Progenitor cell of endocrine pancreas (in vitro differentiated cells): Measurements from ENCODE around the gene HOXB1. TPM values are rescaled to one million over a fixed set of nuclear protein-coding genes. Genes with fewer than 3 reads are reported as not detected.

Experiments
- DNase-seq: peaks from one replicate; pipeline ENCODE4 v3.0.0; 2021; ENCODE audit warnings: low spot score; ENCODE audit not compliant: unreplicated experiment
- H3K27ac Mint-ChIP-seq: 2 replicates; pipeline ENCODE4 v1.8.0; 2021; ENCODE audit warnings: mild to moderate bottlenecking, moderate library complexity, mixed read lengths
- H3K27me3 Mint-ChIP-seq: 2 replicates; pipeline ENCODE4 v1.8.0; 2021; ENCODE audit warnings: mixed read lengths
- H3K36me3 Mint-ChIP-seq: 2 replicates; pipeline ENCODE4 v1.8.0; 2022; ENCODE audit warnings: mixed read lengths; ENCODE audit not compliant: insufficient read depth
- H3K4me1 Mint-ChIP-seq: 2 replicates; pipeline ENCODE4 v1.8.0; 2021; ENCODE audit warnings: low read depth, mixed read lengths
- H3K4me3 Mint-ChIP-seq: 2 replicates; pipeline ENCODE4 v1.8.0; 2021; ENCODE audit warnings: low read depth, mild to moderate bottlenecking, moderate library complexity, mixed read lengths
- H3K9me3 Mint-ChIP-seq: 2 replicates; pipeline ENCODE4 v1.8.0; 2021; ENCODE audit warnings: low read depth, mixed read lengths
- total RNA-seq: library from RNA; stranded (reverse); gene quantifications from 2 replicates; pipeline ENCODE4 v1.2.1, GENCODE V29; 2021
- TF ChIP-seq, protein P1 (sequence below): fragments of 200-600 bp; sonication (generic); IDR thresholded peaks from one replicate; pipeline ENCODE4 v1.5.0; 2021; ENCODE audit warnings: antibody characterized with exemption, mild to moderate bottlenecking; ENCODE audit not compliant: unreplicated experiment

HOXB1 gene
- total RNA-seq, 1 donor from 2014 or later = 0.96 TPM

DNA sequence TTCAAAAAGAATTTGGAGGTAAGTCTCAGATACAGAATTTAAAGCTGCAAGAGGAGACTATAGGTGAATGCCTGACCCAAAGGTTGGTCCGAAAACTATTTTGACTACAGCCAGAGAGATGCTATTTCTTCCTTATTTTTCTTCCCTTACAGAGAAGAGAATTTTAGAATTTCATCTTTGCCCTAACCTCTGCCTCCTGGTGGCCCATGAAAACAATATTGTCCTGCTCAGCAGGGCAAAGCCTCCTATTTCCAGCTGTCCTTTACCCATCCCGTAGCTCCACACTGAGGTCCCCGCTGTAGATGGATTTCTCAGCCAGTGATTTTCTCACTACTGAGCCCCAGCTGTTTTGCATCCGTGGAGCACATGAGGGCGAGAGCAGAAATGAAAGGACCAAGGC, 24.6 kb downstream of the HOXB1 start:
- Mint-ChIP-seq H3K36me3 (no peaks in the 10 kb centered on the region), H3K27me3 (peaks cover 57% of the 10 kb centered on the region), H3K27ac (no peak overlapping the region), H3K9me3 (no peaks in the 10 kb centered on the region), H3K4me3 (no peak overlapping the region), H3K4me1 (peaks cover 4% of the 10 kb centered on the region)
- no peak for DNase-seq
- TF ChIP-seq, protein P1, sequence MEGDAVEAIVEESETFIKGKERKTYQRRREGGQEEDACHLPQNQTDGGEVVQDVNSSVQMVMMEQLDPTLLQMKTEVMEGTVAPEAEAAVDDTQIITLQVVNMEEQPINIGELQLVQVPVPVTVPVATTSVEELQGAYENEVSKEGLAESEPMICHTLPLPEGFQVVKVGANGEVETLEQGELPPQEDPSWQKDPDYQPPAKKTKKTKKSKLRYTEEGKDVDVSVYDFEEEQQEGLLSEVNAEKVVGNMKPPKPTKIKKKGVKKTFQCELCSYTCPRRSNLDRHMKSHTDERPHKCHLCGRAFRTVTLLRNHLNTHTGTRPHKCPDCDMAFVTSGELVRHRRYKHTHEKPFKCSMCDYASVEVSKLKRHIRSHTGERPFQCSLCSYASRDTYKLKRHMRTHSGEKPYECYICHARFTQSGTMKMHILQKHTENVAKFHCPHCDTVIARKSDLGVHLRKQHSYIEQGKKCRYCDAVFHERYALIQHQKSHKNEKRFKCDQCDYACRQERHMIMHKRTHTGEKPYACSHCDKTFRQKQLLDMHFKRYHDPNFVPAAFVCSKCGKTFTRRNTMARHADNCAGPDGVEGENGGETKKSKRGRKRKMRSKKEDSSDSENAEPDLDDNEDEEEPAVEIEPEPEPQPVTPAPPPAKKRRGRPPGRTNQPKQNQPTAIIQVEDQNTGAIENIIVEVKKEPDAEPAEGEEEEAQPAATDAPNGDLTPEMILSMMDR = no peak

DNA sequence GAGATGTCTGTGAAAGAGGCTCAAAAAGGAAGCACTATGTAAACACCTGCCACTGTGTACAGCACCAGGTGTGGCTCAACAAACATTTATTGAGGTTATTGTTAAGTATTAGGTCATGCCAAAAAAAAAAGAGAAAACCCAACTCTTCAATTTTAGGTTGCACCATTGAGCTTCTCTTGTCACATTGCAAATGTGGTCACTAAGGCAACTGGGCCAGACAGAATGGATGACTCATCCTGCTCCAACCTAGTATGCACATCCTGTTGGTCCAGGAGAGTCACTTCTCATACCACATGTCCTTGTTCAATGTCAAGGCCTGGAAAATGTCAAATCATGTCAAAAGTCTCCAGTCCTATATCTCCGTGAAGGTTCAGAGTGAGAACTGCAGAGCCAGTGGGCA, 25.0 kb downstream of the HOXB1 start:
- H3K27me3 Mint-ChIP-seq = peaks cover 59% of the 10 kb centered on the region
- H3K36me3 Mint-ChIP-seq = no peaks in the 10 kb centered on the region
- no peaks in the 10 kb centered on the region for H3K9me3 Mint-ChIP-seq
- no peak overlapping the region for H3K27ac Mint-ChIP-seq
- no peak overlapping the region for H3K4me3 Mint-ChIP-seq
- H3K4me1 Mint-ChIP-seq = peaks cover 4% of the 10 kb centered on the region
- TF ChIP-seq, protein P1 = no peak
- DNase-seq = no peak

DNA sequence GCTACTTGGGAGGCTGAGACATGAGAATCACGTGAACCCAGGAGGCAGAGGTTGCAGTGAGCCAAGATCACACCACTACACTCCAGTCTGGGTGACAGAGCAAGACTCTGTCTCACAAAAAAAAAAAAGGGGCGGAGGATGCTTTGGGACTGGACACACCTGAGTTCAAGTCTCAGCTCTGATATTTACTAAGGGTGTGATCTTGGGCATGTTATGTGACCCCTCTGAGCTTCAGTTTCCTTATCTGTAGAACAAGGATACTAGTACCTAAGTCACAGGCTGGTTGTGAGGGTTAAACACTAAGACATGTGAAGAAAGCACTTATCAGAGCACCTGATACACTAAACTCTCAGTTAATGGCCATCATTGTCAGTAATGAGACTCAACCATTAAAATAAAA, 25.9 kb downstream of the HOXB1 start:
- peaks cover 4% of the 10 kb centered on the region for H3K4me1 Mint-ChIP-seq
- no peak overlapping the region for H3K27ac Mint-ChIP-seq
- H3K4me3 Mint-ChIP-seq = no peak overlapping the region
- H3K27me3 Mint-ChIP-seq = peaks cover 63% of the 10 kb centered on the region
- no peak for DNase-seq
- TF ChIP-seq, protein P1 = no peak
- no peaks in the 10 kb centered on the region for H3K9me3 Mint-ChIP-seq
- no peaks in the 10 kb centered on the region for H3K36me3 Mint-ChIP-seq

DNA sequence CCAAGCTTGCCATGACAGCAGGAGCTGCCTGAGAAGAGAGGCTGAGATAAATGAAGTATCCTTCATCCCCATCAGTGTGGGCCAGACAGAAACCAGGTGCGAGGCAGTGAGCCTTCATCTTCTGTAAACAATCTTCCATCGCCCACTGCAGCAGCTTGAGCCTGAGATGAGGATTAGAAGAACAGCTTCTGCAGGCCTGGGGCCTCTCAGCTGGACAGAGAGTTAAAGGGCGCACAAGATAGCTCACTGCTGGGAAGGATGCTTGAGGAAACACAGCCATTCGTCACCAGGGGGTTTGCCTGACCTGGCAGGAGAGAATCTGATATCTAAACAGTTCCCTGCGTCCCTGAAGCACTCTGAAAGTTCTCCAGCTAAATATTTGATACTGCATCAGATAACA, 27.1 kb downstream of the HOXB1 start:
- no peak for DNase-seq
- Mint-ChIP-seq H3K27me3 (peaks cover 72% of the 10 kb centered on the region), H3K4me1 (peaks cover 4% of the 10 kb centered on the region), H3K36me3 (no peaks in the 10 kb centered on the region), H3K9me3 (no peaks in the 10 kb centered on the region), H3K27ac (peak overlapping the region; percentile 31), H3K4me3 (no peak overlapping the region)
- TF ChIP-seq, protein P1 = no peak

DNA sequence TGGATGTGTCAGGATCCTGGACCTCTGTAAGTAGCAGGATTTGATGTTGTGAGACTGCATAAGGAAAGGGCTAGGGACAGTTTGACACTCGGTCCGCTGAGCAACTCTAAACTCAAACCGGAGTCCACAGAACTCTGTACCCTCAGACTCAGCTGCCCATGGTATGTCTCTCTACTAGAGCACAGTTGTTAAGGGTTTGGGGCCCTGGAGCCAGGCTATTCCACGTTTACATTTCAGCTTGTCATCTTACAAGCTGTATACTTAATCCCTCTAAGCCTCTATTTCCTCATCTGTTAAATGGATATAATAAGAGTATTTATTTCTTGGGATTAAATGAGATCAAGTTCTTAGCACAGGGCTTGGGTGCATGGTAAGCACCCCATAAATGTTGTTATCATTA, 27.9 kb downstream of the HOXB1 start:
- Mint-ChIP-seq H3K27me3 (peaks cover 76% of the 10 kb centered on the region), H3K4me1 (peaks cover 11% of the 10 kb centered on the region), H3K27ac (no peak overlapping the region), H3K36me3 (no peaks in the 10 kb centered on the region), H3K9me3 (no peaks in the 10 kb centered on the region), H3K4me3 (no peak overlapping the region)
- DNase-seq = no peak
- TF ChIP-seq, protein P1 = no peak

DNA sequence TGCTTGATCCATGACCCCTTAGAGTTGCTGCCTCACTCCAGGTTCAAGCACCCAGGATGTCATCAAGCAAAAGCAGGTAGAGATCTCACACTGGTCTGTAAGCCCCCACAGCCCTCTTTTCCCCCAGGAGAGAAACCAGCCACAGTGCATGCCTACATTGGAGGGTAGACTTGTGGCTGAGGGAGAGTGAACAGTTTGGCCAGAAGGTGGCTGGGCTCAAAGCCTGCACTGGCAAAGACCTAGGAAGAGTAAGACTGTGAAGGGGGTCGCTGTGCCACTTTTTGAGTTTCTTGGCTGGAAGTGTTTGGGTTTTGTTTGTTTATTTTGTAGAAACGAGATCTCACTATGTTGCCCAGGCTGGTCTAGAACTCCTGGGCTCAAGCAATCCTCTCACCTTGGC, 28.5 kb downstream of the HOXB1 start:
- no peak overlapping the region for H3K27ac Mint-ChIP-seq
- H3K27me3 Mint-ChIP-seq = peaks cover 77% of the 10 kb centered on the region
- no peak overlapping the region for H3K4me3 Mint-ChIP-seq
- peaks cover 15% of the 10 kb centered on the region for H3K4me1 Mint-ChIP-seq
- TF ChIP-seq, protein P1 = no peak
- DNase-seq = no peak
- no peaks in the 10 kb centered on the region for H3K9me3 Mint-ChIP-seq
- H3K36me3 Mint-ChIP-seq = no peaks in the 10 kb centered on the region
